WTC11 (cell line): ENCODE measurements around the gene ABHD6. TPM values are rescaled to one million over a fixed set of nuclear protein-coding genes. Genes with fewer than 3 reads are reported as not detected.

Experiments
- ATAC-seq: fragments of 200-7000 bp; cut with Tn5 transposase; 2 replicates; pipeline ENCODE4 v1.10.0; 2021; ENCODE audit warnings: mild to moderate bottlenecking, moderate library complexity
- CTCF ChIA-PET: fragments of 300-600 bp; sonication (Branson Sonifier 250); formaldehyde crosslinking; loops from one replicate; lab custom pipeline; 2021; ENCODE audit warnings: antibody characterized with exemption; lab: Charles Lee
- POLR2A ChIA-PET: fragments of 350-600 bp; sonication (Branson Sonifier 250); formaldehyde crosslinking; loops from one replicate; lab custom pipeline; 2021; ENCODE audit warnings: antibody characterized with exemption; lab: Charles Lee
- DNase-seq: peaks from one replicate; pipeline ENCODE4 v3.0.0; 2021; ENCODE audit warnings: low spot score
- H3K27ac Mint-ChIP-seq: 2 replicates; pipeline ENCODE4 v1.8.0; 2021; ENCODE audit warnings: mixed read lengths
- H3K27me3 Mint-ChIP-seq: 2 replicates; pipeline ENCODE4 v1.8.0; 2021; ENCODE audit warnings: low read depth, mild to moderate bottlenecking, moderate library complexity, mixed read lengths
- H3K36me3 Mint-ChIP-seq: 2 replicates; pipeline ENCODE4 v1.8.0; 2021; ENCODE audit warnings: mixed read lengths
- H3K4me1 Mint-ChIP-seq: 2 replicates; pipeline ENCODE4 v1.8.0; 2022; ENCODE audit warnings: mixed read lengths
- H3K4me3 Mint-ChIP-seq: 2 replicates; pipeline ENCODE4 v1.8.0; 2021; ENCODE audit warnings: mild to moderate bottlenecking, moderate library complexity, mixed read lengths
- H3K9me3 Mint-ChIP-seq: 2 replicates; pipeline ENCODE4 v1.8.0; 2021; ENCODE audit warnings: mixed read lengths
- ATF3 ChIP-seq: sonication (generic); formaldehyde crosslinking; conservative IDR thresholded peaks from 2 replicates; pipeline ENCODE4 v1.8.1; 2022; ENCODE audit warnings: mild to moderate bottlenecking, missing genetic modification reagents
- CBFB ChIP-seq: sonication (generic); formaldehyde crosslinking; IDR thresholded peaks from 2 replicates; pipeline ENCODE4 v1.8.1; 2022; ENCODE audit warnings: mild to moderate bottlenecking, low read depth, missing genetic modification reagents
- EMX1 ChIP-seq: fragments of 250-450 bp; sonication (Bioruptor Pico); IDR thresholded peaks from 2 replicates; pipeline ENCODE4 v1.8.0; 2021; ENCODE audit warnings: mild to moderate bottlenecking
- GRHL2 ChIP-seq: fragments of 250-450 bp; sonication (Bioruptor Pico); IDR thresholded peaks from 2 replicates; pipeline ENCODE4 v1.8.0; 2022; ENCODE audit warnings: mild to moderate bottlenecking, moderate library complexity; ENCODE audit not compliant: insufficient replicate concordance, severe bottlenecking
- JAZF1 ChIP-seq: fragments of 250-450 bp; sonication (Bioruptor Pico); IDR thresholded peaks from 2 replicates; pipeline ENCODE4 v1.9.0; 2021; ENCODE audit warnings: moderate library complexity, mild to moderate bottlenecking, inconsistent platforms
- NFE2L1 ChIP-seq: sonication (generic); formaldehyde crosslinking; IDR thresholded peaks from 2 replicates; pipeline ENCODE4 v1.8.1; 2023; ENCODE audit warnings: missing genetic modification reagents
- NR2C2 ChIP-seq: sonication (generic); formaldehyde crosslinking; IDR thresholded peaks from 2 replicates; pipeline ENCODE4 v1.8.0; 2022; ENCODE audit warnings: mild to moderate bottlenecking, missing genetic modification reagents
- NR3C1 ChIP-seq: sonication (generic); formaldehyde crosslinking; conservative IDR thresholded peaks from 2 replicates; pipeline ENCODE4 v1.8.1; 2023; ENCODE audit warnings: low read depth, mild to moderate bottlenecking, missing genetic modification reagents
- SOX15 ChIP-seq: fragments of 250-450 bp; sonication (Bioruptor Pico); IDR thresholded peaks from 2 replicates; pipeline ENCODE4 v1.9.0; 2021; ENCODE audit warnings: mild to moderate bottlenecking
- TEAD1 ChIP-seq: sonication (generic); formaldehyde crosslinking; IDR thresholded peaks from 2 replicates; pipeline ENCODE4 v1.8.0; 2022; ENCODE audit warnings: mild to moderate bottlenecking, missing genetic modification reagents
- ZNF396 ChIP-seq: fragments of 250-450 bp; sonication (Bioruptor Pico); IDR thresholded peaks from 2 replicates; pipeline ENCODE4 v1.8.0; 2021; ENCODE audit warnings: mild to moderate bottlenecking, moderate library complexity, borderline replicate concordance
- ZNF423 ChIP-seq: fragments of 250-450 bp; sonication (Bioruptor Pico); IDR thresholded peaks from 2 replicates; pipeline ENCODE4 v2.1.2; 2022; ENCODE audit warnings: mild to moderate bottlenecking, moderate library complexity
- ZNF532 ChIP-seq: fragments of 250-450 bp; sonication (Bioruptor Pico); IDR thresholded peaks from 2 replicates; pipeline ENCODE4 v1.9.0; 2021; ENCODE audit warnings: mild to moderate bottlenecking, borderline replicate concordance
- total RNA-seq: library from RNA; stranded (reverse); gene quantifications from 3 replicates; pipeline ENCODE4 v1.2.3, GENCODE V29; 2021
- TF ChIP-seq, protein P1 (sequence below): sonication (generic); formaldehyde crosslinking; IDR thresholded peaks from 2 replicates; pipeline ENCODE4 v1.8.1; 2022; ENCODE audit warnings: mild to moderate bottlenecking, missing genetic modification reagents, moderate library complexity, borderline replicate concordance
- TF ChIP-seq, protein P2 (sequence below): sonication (generic); formaldehyde crosslinking; conservative IDR thresholded peaks from 2 replicates; pipeline ENCODE4 v1.8.1; 2023; ENCODE audit warnings: mild to moderate bottlenecking, low read depth, missing genetic modification reagents, moderate library complexity
- TF ChIP-seq, protein P3 (sequence below): sonication (generic); formaldehyde crosslinking; IDR thresholded peaks from 2 replicates; pipeline ENCODE4 v1.8.0; 2023; ENCODE audit warnings: mild to moderate bottlenecking, missing genetic modification reagents
- TF ChIP-seq, protein P4 (sequence below): sonication (generic); formaldehyde crosslinking; IDR thresholded peaks from 2 replicates; pipeline ENCODE4 v1.8.1; 2023; ENCODE audit warnings: mild to moderate bottlenecking, missing genetic modification reagents, moderate library complexity

The ABHD6 gene
- total RNA-seq, 1 experiment from 2014 or later: 5.4 TPM

DNA sequence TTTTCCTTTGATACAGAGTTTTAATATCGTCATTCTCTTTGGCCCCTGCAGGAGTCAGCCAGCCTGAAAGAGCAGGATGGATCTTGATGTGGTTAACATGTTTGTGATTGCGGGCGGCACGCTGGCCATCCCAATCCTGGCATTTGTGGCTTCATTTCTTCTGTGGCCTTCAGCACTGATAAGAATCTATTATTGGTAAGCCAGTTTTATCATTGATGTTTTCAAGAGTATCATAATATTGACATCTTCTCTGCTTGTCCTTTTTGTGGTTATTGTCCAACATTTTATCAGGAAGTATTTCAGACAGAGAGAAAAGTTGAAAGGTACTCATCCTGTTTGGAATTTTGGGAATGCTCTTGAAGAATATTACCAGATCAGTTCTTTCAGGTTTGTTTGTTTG lies 18.9 kb downstream of the ABHD6 start (continued):
- TF ChIP-seq ZNF532 (CRISPR knock-in tag) (no peak), CBFB (CRISPR knock-in tag) (no peak), JAZF1 (CRISPR knock-in tag) (no peak), ZNF423 (CRISPR knock-in tag) (no peak), GRHL2 (CRISPR knock-in tag) (no peak), ATF3 (CRISPR knock-in tag) (no peak), TEAD1 (CRISPR knock-in tag) (no peak), NR3C1 (no peak), NFE2L1 (CRISPR knock-in tag) (no peak)
- TF ChIP-seq, protein P1, sequence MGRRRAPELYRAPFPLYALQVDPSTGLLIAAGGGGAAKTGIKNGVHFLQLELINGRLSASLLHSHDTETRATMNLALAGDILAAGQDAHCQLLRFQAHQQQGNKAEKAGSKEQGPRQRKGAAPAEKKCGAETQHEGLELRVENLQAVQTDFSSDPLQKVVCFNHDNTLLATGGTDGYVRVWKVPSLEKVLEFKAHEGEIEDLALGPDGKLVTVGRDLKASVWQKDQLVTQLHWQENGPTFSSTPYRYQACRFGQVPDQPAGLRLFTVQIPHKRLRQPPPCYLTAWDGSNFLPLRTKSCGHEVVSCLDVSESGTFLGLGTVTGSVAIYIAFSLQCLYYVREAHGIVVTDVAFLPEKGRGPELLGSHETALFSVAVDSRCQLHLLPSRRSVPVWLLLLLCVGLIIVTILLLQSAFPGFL (CRISPR knock-in tag): no peak
- TF ChIP-seq, all 79 proteins: peak for 0

DNA sequence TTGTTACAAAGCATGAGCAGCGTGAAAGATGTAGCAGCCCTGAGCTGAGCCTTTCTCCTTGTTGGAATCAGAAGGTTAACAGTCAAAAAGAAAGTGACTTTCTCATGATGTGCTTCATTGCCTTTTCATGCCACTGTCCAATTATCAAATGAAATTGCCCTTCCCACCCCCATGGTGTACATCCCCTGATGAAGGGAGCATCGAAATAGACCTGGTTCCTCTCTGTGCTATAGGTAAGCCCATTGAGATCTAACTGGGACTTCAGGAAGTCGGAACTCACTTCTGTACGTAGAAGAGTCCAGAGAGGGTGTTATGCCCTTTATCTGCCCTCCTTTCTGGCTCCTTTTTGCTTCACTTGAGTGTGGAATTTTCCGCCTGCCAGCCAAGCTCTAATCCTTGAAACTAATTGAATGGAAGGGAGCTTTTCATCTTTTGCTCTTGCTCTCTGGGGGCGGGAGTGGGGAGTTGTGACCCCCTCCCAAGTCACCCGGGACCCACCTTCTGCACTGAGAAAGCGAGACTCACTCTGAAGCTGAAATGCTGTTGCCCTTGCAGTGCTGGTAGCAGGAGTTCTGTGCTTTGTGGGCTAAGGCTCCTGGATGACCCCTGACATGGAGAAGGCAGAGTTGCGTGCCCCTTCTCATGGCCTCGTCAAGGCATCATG lies 20.9 kb downstream of the ABHD6 start:
- no peaks in the 10 kb centered on the region for H3K4me1 Mint-ChIP-seq
- ChIA-PET POLR2A (no interaction called here), CTCF (no interaction called here)
- H3K36me3 Mint-ChIP-seq: no peaks in the 10 kb centered on the region
- H3K4me3 Mint-ChIP-seq: no peak overlapping the region
- H3K27me3 Mint-ChIP-seq: no peaks in the 10 kb centered on the region
- ATAC-seq (no peak), DNase-seq (no peak)
- TF ChIP-seq ATF3 (CRISPR knock-in tag) (no peak), SOX15 (no peak), CBFB (CRISPR knock-in tag) (no peak)
- TF ChIP-seq, protein P2, sequence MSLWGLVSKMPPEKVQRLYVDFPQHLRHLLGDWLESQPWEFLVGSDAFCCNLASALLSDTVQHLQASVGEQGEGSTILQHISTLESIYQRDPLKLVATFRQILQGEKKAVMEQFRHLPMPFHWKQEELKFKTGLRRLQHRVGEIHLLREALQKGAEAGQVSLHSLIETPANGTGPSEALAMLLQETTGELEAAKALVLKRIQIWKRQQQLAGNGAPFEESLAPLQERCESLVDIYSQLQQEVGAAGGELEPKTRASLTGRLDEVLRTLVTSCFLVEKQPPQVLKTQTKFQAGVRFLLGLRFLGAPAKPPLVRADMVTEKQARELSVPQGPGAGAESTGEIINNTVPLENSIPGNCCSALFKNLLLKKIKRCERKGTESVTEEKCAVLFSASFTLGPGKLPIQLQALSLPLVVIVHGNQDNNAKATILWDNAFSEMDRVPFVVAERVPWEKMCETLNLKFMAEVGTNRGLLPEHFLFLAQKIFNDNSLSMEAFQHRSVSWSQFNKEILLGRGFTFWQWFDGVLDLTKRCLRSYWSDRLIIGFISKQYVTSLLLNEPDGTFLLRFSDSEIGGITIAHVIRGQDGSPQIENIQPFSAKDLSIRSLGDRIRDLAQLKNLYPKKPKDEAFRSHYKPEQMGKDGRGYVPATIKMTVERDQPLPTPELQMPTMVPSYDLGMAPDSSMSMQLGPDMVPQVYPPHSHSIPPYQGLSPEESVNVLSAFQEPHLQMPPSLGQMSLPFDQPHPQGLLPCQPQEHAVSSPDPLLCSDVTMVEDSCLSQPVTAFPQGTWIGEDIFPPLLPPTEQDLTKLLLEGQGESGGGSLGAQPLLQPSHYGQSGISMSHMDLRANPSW (CRISPR knock-in tag): no peak
- H3K27ac Mint-ChIP-seq: no peak overlapping the region
- no peaks in the 10 kb centered on the region for H3K9me3 Mint-ChIP-seq

- CTCF ChIA-PET: no interaction called here
- Mint-ChIP-seq H3K4me3 (no peak overlapping the region), H3K27ac (no peak overlapping the region), H3K9me3 (no peaks in the 10 kb centered on the region), H3K36me3 (no peaks in the 10 kb centered on the region), H3K27me3 (no peaks in the 10 kb centered on the region), H3K4me1 (no peaks in the 10 kb centered on the region)
- TF ChIP-seq SOX15 (no peak), NR2C2 (no peak), ZNF396 (no peak), EMX1 (CRISPR knock-in tag) (no peak), NFE2L1 (CRISPR knock-in tag) (no peak)
- TF ChIP-seq, protein P3, sequence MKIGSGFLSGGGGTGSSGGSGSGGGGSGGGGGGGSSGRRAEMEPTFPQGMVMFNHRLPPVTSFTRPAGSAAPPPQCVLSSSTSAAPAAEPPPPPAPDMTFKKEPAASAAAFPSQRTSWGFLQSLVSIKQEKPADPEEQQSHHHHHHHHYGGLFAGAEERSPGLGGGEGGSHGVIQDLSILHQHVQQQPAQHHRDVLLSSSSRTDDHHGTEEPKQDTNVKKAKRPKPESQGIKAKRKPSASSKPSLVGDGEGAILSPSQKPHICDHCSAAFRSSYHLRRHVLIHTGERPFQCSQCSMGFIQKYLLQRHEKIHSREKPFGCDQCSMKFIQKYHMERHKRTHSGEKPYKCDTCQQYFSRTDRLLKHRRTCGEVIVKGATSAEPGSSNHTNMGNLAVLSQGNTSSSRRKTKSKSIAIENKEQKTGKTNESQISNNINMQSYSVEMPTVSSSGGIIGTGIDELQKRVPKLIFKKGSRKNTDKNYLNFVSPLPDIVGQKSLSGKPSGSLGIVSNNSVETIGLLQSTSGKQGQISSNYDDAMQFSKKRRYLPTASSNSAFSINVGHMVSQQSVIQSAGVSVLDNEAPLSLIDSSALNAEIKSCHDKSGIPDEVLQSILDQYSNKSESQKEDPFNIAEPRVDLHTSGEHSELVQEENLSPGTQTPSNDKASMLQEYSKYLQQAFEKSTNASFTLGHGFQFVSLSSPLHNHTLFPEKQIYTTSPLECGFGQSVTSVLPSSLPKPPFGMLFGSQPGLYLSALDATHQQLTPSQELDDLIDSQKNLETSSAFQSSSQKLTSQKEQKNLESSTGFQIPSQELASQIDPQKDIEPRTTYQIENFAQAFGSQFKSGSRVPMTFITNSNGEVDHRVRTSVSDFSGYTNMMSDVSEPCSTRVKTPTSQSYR (CRISPR knock-in tag): no peak
- TF ChIP-seq, protein P4, sequence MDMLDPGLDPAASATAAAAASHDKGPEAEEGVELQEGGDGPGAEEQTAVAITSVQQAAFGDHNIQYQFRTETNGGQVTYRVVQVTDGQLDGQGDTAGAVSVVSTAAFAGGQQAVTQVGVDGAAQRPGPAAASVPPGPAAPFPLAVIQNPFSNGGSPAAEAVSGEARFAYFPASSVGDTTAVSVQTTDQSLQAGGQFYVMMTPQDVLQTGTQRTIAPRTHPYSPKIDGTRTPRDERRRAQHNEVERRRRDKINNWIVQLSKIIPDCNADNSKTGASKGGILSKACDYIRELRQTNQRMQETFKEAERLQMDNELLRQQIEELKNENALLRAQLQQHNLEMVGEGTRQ (CRISPR knock-in tag): no peak
- no peak for ATAC-seq
- POLR2A ChIA-PET: no interaction called here
- DNase-seq: no peak
Observed at GRCh38 chr3:58260261-58260731, 22.7 kb downstream of the ABHD6 start.
